IPS DF 4.7 (cell line): ENCODE results near the gene NSDHL.

Experiments
- DNase-seq: peaks from one replicate; pipeline ENCODE4 v3.0.0-alpha.2; 2013; ENCODE audit warnings: low spot score; ENCODE audit errors: extremely low read depth

The NSDHL gene

GRCh38 chrX:152844256-152844655, 13.4 kb downstream of the NSDHL start:
- no peak for DNase-seq

- no peak for DNase-seq
Measured at GRCh38 chrX:152845618-152846240, 14.9 kb downstream of the NSDHL start.

DNA sequence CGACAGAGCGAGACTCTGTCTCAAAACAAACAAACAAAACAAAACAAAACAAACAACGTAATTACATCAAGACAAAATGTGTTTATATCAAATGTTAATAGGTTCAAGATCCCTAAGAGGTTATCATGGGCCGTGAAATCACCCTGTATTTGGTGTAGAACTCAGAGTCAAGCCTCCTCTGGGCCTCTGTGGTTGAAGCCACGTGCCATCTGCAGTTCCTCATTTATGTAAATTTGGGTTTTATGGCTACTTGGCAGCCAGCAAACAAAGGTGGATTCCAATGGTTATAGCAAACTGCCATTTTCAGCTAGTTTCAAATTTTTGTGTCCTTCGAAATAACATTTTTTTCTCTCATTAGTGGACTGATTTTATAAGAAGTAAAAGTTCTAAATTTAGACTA, 16.4 kb downstream of the NSDHL start:
- DNase-seq = no peak

DNA sequence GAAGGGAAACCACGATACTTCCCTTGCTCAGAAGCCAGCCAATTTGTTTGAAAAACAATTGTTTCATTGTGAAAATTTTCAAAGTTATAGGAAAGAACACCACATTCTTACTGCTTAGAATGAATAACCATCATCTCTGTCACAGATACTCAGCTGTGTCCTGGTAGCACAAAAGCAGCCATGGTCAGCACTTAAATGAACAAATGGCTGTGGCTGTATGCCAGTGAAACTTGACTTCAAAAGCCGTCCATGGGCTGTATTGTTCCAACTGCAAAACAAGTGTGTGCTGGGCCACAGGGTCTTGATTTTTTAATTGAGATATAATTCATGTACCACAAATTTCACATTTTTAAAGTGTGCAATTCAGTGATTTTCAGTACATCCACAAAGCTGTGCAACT, 19.6 kb downstream of the NSDHL start:
- DNase-seq = no peak

DNA sequence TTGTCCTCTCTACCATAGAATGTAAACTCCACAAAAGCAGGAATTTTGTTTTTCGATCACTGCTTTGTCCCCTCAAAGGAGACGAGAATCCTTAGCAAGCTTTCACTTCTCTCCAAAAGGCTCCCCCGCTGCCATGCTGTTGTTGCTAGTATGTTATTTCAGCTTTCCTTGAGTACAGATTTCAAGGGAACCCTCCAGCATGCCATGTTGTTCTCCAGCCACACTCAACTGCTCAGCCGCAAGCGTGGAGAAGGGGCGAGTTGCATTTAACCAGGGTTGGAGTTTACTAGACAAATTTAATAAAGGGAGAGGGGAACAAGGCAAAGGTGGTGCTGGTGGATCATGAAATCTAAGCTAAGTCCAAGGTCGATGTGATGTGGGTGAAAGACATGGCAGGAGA, 23.1 kb downstream of the NSDHL start:
- no peak for DNase-seq

GRCh38 chrX:152861116-152861515, 30.3 kb downstream of the NSDHL start:
- no peak for DNase-seq

DNA sequence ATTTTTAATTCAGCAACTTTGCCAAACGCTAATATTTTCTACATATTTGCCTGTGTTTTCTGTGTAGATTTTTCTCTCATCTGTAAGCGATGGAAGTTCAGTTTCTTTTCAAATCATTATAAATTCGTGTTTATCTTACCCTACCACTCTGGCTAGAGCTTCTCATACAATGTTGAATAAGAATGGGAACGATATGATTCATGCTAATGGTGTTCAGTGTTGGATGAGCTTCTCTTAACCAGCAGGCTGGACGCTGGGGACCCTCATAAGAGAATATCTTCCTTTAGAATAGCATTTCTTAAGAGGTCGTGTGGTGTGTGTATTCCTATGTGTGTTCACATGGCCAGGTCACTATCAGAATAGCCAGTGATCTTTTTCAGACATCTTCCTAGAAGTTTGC, 31.0 kb downstream of the NSDHL start:
- no peak for DNase-seq

DNA sequence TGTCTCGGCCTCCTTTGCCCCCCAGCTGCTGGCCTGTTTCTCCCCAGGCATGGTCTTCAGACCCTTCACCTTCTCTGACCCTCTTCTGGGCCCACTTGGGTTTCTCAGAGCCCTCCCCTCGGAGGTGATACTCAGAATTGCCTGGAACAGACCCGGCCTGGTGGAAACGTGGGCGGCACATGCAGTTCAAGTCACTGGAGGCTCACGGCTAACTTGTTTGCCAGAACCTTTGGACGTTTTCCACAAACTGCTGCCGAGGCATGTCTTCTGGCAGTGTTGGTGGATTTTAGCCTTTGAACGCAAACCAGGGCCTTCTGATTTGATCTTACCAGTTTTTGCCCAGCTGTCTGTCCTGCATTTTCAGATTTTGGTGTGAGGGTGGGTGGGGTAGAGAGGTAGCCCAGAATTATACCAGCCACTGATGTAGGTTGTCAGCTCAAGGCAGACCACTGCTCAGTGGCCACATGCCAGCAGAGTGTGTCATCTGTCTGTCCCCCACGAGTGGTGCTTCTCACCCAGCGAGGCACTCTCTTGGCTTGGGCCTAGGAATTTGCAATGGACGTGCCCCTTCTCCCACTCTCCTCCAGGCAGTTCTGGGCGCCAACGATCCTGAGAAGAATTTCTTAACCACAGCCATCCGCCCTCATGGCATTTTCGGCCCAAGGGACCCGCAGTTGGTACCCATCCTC, 34.5 kb downstream of the NSDHL start:
- DNase-seq = no peak

DNA sequence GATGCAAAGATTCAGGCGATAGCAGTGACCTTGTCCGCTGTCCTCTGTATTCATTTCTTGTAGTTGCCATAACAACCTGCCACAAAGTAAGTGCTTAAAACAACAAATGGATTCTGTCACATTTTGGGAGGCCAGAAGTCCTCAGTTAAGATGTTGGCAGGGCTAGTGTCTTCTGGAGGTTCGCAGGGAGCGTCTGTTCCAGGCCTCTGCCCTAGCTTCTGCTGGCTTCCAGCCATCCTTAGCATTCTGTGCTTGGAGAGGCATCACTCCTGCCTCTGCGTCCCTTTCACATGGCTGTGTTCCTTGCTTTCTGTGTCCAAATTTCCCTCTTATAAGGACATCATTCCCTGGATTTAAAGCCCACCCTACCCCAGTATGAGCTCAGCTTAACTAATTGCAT, 35.5 kb downstream of the NSDHL start:
- DNase-seq = no peak

GRCh38 chrX:152869972-152870371, 39.1 kb downstream of the NSDHL start:
- DNase-seq = no peak

DNA sequence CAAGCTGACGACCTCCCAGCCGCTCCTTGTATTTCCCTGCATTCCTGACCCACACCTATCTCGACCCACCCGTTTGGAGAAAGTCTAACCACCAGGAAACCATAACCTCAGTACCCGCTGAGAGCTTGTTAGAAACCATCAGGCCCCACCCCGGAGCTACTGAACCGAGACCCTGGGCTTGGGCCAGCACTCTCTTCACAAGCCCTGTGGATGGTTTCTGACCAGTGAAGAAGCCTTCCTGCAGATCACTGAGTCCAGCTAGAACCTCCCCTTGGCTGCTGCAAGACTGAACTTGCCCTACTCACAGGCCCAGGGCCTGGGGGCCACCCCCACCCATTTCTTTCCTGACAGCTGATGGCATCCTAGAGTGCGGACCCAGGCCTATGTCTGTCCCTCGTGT, 40.4 kb downstream of the NSDHL start:
- no peak for DNase-seq

DNA sequence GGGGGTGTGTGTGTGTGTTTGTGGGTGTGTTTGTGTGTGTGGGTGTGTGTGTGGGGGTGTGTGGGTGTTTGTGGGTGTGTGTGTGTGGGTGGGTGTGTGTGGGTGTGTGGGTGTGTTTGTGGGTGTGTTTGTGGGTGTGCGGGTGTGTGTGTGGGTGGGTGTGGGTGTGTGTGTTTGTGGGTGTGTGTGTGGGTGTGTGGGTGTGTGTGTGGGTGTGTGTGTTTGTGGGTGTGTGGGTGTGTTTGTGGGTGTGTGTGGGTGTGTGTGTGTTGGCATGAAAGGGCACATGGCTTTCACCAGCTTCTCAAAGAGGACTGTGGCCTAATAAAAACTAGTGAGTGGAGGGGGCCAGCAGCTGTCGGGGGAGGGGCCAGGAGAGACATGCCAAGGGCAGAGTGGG, 41.7 kb downstream of the NSDHL start:
- DNase-seq = no peak

GRCh38 chrX:152873361-152873760, 42.5 kb downstream of the NSDHL start:
- no peak for DNase-seq

GRCh38 chrX:152876931-152877840, 46.3 kb downstream of the NSDHL start:
- no peak for DNase-seq

DNA sequence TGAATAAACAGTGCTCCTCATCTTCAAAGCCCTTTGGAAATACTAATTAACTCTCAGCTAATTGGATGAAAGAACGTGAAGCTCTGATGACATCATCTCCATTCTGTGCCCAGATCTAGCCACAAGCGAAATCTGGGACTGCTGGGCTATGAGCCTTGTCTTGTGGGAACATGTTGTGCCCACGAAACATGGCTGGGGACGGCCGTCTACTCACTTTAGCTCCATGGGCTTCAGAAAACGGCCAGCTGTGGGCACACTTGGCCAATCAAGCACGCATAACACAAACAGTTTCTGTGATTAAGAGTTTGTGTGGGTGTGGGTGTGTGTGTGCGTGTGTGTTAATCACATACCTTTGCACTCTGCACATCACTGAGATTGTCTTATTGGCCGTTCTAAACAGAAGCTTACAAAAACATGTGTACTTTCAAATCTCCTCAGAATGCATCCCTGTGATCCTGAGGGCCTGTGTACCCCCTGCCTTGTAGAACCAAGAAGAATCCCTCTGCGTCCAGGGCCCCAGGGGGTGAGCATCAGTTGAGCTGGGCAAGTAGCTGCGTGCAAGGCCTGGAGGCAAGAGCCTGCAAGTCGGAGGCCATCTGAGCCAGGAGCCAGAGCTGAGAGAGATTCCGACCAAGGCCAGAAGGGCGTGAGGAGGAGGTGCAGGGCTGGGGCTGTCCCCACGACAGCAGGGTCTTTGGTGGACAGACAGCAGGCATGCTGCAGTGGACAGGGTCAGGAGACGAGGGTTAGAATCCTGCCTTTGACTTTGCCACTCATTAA, 48.3 kb downstream of the NSDHL start:
- no peak for DNase-seq

DNA sequence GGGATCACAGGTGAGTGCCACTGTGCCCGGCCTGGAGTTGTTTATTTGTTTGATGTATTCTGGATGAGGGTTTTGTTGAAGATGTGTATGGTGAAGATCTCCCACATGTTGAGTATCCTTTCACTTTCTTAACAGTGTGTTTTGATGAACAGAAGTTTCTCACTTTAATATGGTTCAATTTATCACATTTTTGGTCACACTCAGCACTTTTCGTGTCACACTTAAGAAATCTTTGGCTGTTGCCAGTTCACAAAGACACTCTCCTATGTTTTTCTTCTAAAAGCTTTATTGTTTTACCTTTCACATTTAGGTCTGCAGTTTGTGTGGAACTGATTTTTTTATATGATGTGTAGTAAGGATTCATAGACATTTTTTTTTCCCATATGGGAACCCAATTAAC, 50.4 kb downstream of the NSDHL start:
- DNase-seq = no peak

DNA sequence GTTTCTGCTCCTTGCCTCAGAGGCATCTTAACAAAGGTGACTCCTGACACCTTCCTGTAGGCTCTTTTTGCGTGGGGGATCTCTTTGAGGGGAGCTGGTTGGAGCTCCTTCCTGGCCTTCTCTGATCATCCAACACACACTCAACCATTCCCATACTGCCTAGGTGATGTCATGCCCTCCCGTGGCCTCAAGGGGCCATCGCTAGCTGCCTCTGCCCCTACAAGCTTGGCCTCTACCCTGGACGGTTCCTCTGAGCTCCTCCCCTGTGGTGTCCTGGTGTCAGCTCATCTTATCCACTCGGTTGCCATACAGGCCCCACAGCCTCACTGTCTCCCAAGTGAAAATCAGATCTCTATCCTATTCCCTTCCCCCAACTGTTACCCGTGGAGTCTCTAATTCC, 53.3 kb downstream of the NSDHL start:
- DNase-seq = no peak

DNA sequence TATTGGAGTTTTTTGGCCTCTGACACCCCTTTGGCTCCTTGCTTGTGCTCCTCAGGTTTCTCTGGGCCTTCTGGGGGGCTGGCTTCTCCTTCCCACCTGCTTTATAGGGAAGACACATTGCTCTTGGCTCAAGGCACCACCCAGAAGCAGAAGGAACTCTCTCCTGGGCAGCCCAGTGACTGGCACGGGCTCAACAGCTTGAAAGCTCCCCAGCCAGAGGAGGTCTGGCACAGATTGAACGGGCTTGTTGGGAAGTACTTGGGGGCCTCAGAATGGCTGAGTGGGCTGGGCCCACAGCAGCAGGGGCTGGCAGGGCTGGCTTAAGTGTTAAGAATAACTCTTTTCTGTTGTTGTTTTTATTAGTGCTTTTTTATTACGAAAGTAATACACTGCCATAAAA, 55.9 kb downstream of the NSDHL start:
- DNase-seq = no peak

GRCh38 chrX:152892499-152892898, 61.6 kb downstream of the NSDHL start:
- no peak for DNase-seq

DNA sequence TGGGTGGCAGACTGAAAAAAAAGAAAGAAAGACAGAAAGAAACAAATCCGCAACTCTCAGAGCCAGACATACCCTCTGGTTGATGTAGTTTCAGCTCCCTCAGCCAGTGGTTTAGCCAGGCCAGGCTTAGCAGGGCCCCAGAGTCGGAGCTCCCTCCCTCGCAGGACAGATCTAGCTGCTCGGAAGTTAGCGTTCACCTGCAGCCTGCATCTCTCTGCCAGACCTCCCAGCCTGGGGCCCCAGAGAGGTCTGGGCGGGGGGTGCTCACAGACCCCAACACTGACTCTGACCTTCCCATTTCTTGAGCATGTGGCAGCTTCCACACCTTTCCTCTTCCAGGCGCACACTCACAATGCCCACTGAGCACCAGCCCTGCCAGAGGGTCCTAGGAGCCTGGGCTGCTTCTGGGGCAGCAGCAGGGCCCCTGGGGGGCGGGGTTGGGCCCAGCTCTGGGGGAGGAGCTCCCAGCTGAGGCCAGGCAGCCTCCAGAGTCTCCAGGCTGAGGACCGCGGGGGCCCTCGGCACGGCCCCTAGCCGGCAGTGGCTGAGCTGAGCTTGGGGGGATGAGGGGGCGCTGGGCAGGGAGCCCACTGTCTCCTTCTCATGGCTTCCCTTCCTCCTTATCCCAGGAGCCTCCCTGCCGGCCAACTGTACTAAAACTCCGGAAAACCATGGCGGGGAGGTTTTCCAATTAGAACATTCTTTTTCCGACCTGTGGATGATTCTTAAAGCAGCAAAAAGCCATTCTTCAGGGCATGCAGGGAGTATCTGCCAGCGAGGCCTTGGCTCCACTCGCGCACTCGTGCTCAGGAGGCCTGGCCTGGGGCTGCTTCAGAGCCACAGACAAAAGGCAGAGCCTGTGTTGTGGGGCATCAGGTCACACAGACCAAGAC, 62.4 kb downstream of the NSDHL start:
- no peak for DNase-seq
